ENCODE measurements around the gene LINC01488. TPM values are rescaled to one million over a fixed set of nuclear protein-coding genes. Genes with fewer than 3 reads are reported as not detected.

LINC01488 gene
- total and polyA plus RNA-seq, 9 donors: not detected

DNA sequence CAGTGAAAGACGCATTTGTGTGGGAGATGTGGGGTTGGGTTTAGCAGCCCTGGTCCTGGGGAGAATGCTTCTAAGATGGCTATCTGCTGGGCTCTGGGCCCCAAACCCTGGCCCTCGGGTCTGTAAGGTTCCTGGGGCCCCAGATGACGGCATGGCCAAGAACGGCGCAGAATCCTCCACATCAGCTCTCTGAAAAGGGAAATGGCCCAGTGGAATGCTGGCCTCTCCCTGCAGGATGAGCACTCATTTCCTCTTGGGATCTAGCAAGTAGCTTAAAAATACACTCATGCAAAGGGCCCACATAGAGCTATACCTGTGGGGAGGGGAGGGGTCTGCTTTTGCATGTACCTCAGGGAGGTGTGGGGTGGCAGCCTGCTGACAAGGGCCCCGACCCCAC, 37.5 kb upstream of the LINC01488 start:
- Histone ChIP-seq H3K9me3 (no peaks in the 10 kb centered on the region), H3K27me3 (no peaks in the 10 kb centered on the region), H3K4me1 (ENCODE audit: insufficient read depth) (peaks cover 1% of the 10 kb centered on the region), H3K36me3 (no peaks in the 10 kb centered on the region), H3K27ac (no peak overlapping the region), H3K4me3 (peak overlapping the region; percentile 38)
- TF ChIP-seq EP300 (IDR thresholded peaks at IDR 0.05): no peak
- TF ChIP-seq POLR2A (IDR thresholded peaks at IDR 0.05): no peak
- TF ChIP-seq, protein P1, sequence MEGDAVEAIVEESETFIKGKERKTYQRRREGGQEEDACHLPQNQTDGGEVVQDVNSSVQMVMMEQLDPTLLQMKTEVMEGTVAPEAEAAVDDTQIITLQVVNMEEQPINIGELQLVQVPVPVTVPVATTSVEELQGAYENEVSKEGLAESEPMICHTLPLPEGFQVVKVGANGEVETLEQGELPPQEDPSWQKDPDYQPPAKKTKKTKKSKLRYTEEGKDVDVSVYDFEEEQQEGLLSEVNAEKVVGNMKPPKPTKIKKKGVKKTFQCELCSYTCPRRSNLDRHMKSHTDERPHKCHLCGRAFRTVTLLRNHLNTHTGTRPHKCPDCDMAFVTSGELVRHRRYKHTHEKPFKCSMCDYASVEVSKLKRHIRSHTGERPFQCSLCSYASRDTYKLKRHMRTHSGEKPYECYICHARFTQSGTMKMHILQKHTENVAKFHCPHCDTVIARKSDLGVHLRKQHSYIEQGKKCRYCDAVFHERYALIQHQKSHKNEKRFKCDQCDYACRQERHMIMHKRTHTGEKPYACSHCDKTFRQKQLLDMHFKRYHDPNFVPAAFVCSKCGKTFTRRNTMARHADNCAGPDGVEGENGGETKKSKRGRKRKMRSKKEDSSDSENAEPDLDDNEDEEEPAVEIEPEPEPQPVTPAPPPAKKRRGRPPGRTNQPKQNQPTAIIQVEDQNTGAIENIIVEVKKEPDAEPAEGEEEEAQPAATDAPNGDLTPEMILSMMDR (IDR thresholded peaks at IDR 0.05): no peak
- intact Hi-C loops (cut with DNase I): no loop called here
- no peak for DNase-seq
- 35 to 45% (median 44%) methylated on average over 6 of the region's 6 CpGs for WGBS, 3 donors

DNA sequence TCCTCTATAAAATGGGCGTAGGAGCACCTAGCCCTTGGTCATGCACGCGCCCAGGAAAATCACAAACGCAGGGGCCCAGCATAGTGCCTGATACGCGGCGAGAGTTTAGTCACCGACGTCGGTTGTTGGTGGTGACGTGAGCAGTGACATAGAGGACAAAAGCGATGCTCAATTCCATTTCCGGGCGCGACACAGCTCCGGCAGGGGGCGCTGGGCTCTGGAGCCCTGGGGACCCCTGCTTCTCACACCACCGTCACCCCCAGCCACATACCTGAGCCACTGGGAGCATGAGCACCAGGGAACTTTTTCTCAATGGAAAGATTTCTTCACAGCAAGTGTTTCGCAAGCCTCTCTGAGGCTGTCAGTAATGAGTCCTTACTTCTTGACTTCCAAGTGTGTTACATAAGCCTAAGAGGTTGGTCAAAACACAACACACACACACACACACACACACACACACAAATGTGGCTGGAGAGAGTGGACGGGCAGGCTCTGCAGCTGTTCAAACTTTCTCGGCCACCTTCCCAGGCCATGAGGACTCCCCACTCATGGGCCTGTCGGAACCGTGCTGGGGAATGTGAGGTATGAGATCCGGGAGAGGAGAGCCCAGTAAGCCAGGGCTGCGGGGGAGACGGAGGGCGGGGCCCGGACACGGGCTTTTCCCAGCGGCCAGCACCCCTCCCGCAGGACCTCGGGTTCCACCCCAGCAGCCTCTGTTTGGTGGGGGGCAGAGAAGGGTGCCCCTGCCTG, 36.9 kb upstream of the LINC01488 start:
- DNase-seq: no peak
- H3K36me3 ChIP-seq: no peaks in the 10 kb centered on the region
- intact Hi-C loops (cut with DNase I): no loop called here
- H3K4me1 ChIP-seq (ENCODE audit: insufficient read depth): peaks cover 1% of the 10 kb centered on the region
- 37 to 52% (median 52%) methylated on average over 32 of the region's 32 CpGs for WGBS, 3 donors
- H3K9me3 ChIP-seq: no peaks in the 10 kb centered on the region
- H3K27ac ChIP-seq: no peak overlapping the region
- H3K27me3 ChIP-seq: no peaks in the 10 kb centered on the region
- no peak for TF ChIP-seq POLR2A (IDR thresholded peaks at IDR 0.05)
- TF ChIP-seq EP300 (IDR thresholded peaks at IDR 0.05): no peak
- TF ChIP-seq, protein P1 (IDR thresholded peaks at IDR 0.05): no peak
- no peak overlapping the region for H3K4me3 ChIP-seq

DNA sequence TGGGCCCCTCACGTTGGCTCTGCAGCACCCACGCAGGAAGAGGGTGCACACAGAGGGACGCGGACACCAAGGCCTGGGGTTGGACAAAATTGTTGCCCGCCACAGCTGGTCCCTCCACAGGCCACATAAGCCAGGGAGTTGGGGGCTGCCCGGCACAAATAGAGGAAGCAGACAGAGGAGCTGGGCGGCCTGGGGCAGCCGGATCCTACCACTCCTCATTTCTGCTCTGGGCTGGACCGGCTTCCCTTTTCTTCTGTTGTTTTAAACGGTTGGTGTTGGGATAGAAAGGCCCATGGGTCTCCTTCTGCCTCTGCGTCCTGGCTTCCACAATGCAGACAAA, 36.4 kb upstream of the LINC01488 start:
- WGBS, 3 donors: 79 to 90% (median 84%) methylated on average over 11 of the region's 11 CpGs
- Histone ChIP-seq H3K27ac (no peak overlapping the region), H3K27me3 (no peaks in the 10 kb centered on the region), H3K4me3 (no peak overlapping the region), H3K9me3 (no peaks in the 10 kb centered on the region), H3K36me3 (no peaks in the 10 kb centered on the region), H3K4me1 (ENCODE audit: insufficient read depth) (peaks cover 1% of the 10 kb centered on the region)
- intact Hi-C loops (cut with DNase I): no loop called here
- DNase-seq: no peak
- TF ChIP-seq POLR2A (IDR thresholded peaks at IDR 0.05) (no peak), EP300 (IDR thresholded peaks at IDR 0.05) (no peak)
- TF ChIP-seq, protein P1 (IDR thresholded peaks at IDR 0.05): no peak

DNA sequence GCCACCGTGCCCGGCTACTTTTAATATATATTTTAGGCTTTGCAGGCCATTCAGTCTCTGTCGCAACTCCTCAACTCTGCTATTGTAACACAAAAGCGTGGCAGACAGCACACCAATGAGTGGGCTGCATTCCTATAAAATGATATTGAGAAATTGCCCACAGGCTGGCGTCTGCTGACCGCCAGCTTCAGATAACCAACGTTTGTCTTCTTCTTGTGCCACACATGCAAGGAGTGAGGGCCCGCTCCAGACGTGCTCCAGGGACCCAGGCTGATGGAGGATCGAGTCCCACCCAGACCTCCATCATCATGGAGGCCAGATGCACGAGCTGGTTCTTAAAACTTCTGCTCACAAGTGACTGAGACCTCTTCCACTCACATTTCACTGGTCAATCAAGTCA, 35.4 kb upstream of the LINC01488 start:
- intact Hi-C loops (cut with DNase I): no loop called here
- no peak for TF ChIP-seq POLR2A (IDR thresholded peaks at IDR 0.05)
- TF ChIP-seq, protein P1 (IDR thresholded peaks at IDR 0.05): no peak
- TF ChIP-seq EP300 (IDR thresholded peaks at IDR 0.05): no peak
- Histone ChIP-seq H3K36me3 (no peaks in the 10 kb centered on the region), H3K27ac (no peak overlapping the region), H3K27me3 (no peaks in the 10 kb centered on the region), H3K9me3 (no peaks in the 10 kb centered on the region), H3K4me1 (ENCODE audit: insufficient read depth) (peaks cover 1% of the 10 kb centered on the region), H3K4me3 (no peak overlapping the region)
- no peak for DNase-seq
- 90 to 92% (median 91%) methylated on average over 11 of the region's 11 CpGs for WGBS, 3 donors

Data from ovary (tissue), 9 donors.